ENCODE results near the gene CPNE5.

CPNE5 gene

GRCh38 chr6:36739947-36740817 is 99.1 kb downstream of the CPNE5 start:
- no peak overlapping the region for H3K4me3 ChIP-seq (ENCODE audit: low read depth, low read length)
- TF ChIP-seq CTCF (IDR thresholded peaks at IDR 0.05; ENCODE audit: borderline replicate concordance, insufficient read depth, low read depth, low read length): no peak

DNA sequence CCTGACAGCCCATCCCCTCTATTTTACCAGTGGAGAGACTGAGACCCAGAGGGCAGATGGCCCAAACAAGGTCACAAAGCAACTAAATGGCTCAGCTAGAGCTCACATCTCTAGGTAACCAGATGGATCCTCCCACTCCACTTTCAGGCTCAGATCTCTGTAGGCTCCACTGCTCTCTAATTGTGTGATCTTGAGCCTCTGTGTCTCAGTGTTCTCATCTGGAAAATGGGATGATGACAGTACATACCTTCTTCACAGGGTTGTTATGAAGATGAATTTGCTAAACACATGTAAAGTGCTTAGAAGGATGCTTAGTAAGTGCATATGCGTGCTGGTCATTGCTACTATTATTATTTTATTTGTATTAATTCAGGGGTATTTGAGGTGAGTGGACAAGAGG is 101.1 kb downstream of the CPNE5 start:
- no peak for TF ChIP-seq CTCF (IDR thresholded peaks at IDR 0.05; ENCODE audit: borderline replicate concordance, insufficient read depth, low read depth, low read length)
- H3K4me3 ChIP-seq (ENCODE audit: low read depth, low read length): no peak overlapping the region

GRCh38 chr6:36737043-36737785 is 102.0 kb downstream of the CPNE5 start:
- no peak for TF ChIP-seq CTCF (IDR thresholded peaks at IDR 0.05; ENCODE audit: borderline replicate concordance, insufficient read depth, low read depth, low read length)
- no peak overlapping the region for H3K4me3 ChIP-seq (ENCODE audit: low read depth, low read length)

DNA sequence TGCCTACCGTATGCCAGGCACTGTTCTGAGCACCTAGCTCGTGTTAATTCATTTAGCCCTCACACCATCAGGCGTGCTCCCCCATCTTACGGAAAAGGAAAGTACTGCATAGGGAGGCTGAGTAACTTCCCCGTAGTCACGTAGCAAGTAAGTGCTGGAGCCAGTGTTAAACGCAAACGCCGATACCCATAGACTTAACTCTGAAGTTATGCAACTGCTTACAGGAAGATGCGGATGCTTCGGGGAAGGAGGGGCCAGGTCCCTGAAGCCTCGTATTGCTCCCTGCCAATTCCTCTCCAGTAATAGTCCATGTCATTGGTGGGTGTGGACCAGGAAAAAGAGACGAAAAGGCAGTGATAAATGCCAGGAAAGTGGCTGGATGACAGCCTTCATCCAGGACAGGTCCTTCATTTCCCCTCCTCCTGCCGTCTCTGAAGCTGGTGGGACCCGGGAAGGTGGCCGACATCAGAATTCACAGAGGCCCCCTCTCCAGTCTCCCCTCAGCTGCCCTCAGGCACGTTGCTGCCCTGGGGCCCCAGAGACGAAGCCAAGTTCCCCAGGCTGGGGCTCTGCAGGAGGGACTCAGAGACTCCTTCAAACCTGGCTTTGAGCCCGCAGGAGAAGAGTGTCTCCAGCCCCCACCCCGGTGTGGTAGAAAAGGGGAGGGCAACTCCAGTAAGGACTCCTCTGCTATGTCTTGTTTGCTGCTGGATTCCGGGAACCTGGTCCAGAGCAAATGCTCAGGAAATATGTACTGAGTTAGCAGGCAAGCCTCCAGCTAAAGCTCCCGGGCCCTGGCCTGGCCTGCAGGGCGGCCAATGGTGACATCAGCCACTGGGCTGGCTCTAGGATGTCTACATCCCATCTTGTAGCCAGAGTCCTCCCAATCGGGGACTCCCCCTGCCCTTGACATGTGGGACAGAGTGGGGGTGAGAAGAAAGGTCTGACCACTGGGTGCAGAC is 103.9 kb downstream of the CPNE5 start:
- no peak overlapping the region for H3K4me3 ChIP-seq (ENCODE audit: low read depth, low read length)
- TF ChIP-seq CTCF (IDR thresholded peaks at IDR 0.05; ENCODE audit: borderline replicate concordance, insufficient read depth, low read depth, low read length): no peak

DNA sequence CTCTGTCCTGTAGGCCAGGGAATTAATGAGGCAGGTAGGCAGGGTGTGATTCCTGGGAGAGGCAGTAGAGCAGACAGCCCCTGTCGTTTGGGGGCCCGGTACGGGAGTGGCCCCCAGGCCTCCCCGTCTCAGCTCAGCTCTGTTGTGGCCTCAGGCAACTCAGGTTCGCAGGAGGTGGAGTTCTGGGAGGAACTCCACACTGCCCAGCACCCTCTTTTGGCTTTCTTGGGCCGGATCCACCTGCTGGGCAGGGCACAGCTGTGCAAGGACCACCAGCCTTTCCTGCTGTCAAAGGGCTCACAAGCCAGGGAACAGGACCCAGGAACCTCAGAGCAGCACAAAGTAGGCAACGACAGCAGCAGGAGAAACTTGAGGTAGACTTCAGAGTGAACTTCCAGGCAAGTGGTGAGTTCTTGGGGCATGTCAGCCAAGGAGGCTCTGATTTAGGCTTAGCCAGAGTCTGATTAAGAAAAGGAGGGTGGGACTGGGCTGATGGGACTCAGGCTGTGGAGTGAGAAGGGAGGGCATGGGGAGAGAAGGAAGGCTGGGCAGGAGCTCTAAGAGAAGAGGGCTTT is 104.7 kb downstream of the CPNE5 start:
- TF ChIP-seq CTCF (IDR thresholded peaks at IDR 0.05; ENCODE audit: borderline replicate concordance, insufficient read depth, low read depth, low read length): no peak

GRCh38 chr6:36733300-36733699 is 105.9 kb downstream of the CPNE5 start:
- no peak overlapping the region for H3K4me3 ChIP-seq (ENCODE audit: low read depth, low read length)
- no peak for TF ChIP-seq CTCF (IDR thresholded peaks at IDR 0.05; ENCODE audit: borderline replicate concordance, insufficient read depth, low read depth, low read length)

More for the DNA sequence above, 104.7 kb downstream of the CPNE5 start:
- no peak overlapping the region for H3K4me3 ChIP-seq (ENCODE audit: low read depth, low read length)
